Ascending aorta (tissue), 2 donors: Measurements from ENCODE around the gene CDH23. TPM values are rescaled to one million over a fixed set of nuclear protein-coding genes. Genes with fewer than 3 reads are reported as not detected.

Source experiments
- DNase-seq, 2 donors: peaks; one replicate each; pipeline ENCODE4 v3.0.0-alpha.2; 2019; ENCODE audit warnings: low spot score in 2 of 2
- H3K27ac ChIP-seq, 2 donors: fragments of 200-600 bp; sonication (generic); one replicate each; pipeline ENCODE4 v1.5.1; 2016 to 2017; ENCODE audit warnings: mild to moderate bottlenecking in 1 of 2
- H3K27me3 ChIP-seq: fragments of 200-600 bp; sonication (generic); one replicate; pipeline ENCODE4 v1.5.1; 2017
- H3K36me3 ChIP-seq, 2 donors: fragments of 200-600 bp; sonication (generic); one replicate each; pipeline ENCODE4 v1.5.1; 2016
- H3K4me1 ChIP-seq, 2 donors: fragments of 200-600 bp; sonication (generic); one replicate each; pipeline ENCODE4 v1.5.1; 2016 to 2017; ENCODE audit warnings: mild to moderate bottlenecking in 1 of 2
- H3K4me3 ChIP-seq, 2 donors: fragments of 200-600 bp; sonication (generic); one replicate each; pipeline ENCODE4 v1.5.1; 2016 to 2017; ENCODE audit warnings: mild to moderate bottlenecking in 1 of 2
- H3K9me3 ChIP-seq, 2 donors: fragments of 200-600 bp; sonication (generic); one replicate each; pipeline ENCODE4 v1.5.1; 2016
- intact Hi-C: fragments of 100-400 bp; cut with DNase I; formaldehyde crosslinking; loops from one replicate; pipeline ENCODE4 v1.15.1; 2023
- total RNA-seq: library from RNA; depleted of rRNA; stranded (reverse); fragments of >200 nt; gene quantifications from one replicate; pipeline ENCODE4 v1.1.0, GENCODE V29; 2016
- TF ChIP-seq, protein P1 (sequence below), 3 experiments: fragments of 200-600 bp in 2 of 3; fragments of 450-650 bp in 1 of 3; sonication (generic) in 2 of 3; IDR thresholded peaks; one replicate each; pipeline ENCODE4 v1.5.1; 2016 to 2019; ENCODE audit warnings: antibody characterized with exemption in 3 of 3, mild to moderate bottlenecking in 1 of 3, moderate library complexity in 1 of 3

CDH23 gene
- total RNA-seq, 1 donor from 2014 or later = 40.9 TPM

DNA sequence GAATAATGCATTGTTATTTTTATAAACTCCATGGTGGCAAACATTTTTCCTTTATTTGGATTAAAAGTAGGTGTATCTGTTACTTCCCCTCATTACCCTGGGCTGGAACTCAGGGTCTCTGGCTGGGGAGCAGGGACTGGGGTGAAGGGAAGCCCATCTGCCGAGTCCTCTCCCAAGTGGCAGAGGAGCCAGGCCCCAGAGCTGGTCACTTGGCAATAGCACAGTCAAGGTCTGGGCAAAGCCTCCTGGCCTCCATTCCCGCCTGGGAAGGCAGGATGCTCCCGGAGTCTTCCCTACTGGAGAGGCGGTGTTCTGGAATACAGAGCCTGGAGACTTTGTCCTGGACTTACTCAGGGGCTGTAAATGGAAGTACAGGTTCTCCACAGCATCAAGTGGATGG lies 76.2 kb downstream of the CDH23 start:
- no peaks in the 10 kb centered on the region for H3K36me3 ChIP-seq
- intact Hi-C loops = no loop called here
- H3K27ac ChIP-seq = no peak overlapping the region
- H3K9me3 ChIP-seq = no peaks in the 10 kb centered on the region
- TF ChIP-seq, protein P1, sequence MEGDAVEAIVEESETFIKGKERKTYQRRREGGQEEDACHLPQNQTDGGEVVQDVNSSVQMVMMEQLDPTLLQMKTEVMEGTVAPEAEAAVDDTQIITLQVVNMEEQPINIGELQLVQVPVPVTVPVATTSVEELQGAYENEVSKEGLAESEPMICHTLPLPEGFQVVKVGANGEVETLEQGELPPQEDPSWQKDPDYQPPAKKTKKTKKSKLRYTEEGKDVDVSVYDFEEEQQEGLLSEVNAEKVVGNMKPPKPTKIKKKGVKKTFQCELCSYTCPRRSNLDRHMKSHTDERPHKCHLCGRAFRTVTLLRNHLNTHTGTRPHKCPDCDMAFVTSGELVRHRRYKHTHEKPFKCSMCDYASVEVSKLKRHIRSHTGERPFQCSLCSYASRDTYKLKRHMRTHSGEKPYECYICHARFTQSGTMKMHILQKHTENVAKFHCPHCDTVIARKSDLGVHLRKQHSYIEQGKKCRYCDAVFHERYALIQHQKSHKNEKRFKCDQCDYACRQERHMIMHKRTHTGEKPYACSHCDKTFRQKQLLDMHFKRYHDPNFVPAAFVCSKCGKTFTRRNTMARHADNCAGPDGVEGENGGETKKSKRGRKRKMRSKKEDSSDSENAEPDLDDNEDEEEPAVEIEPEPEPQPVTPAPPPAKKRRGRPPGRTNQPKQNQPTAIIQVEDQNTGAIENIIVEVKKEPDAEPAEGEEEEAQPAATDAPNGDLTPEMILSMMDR (IDR thresholded peaks at IDR 0.05) = no peak
- H3K4me3 ChIP-seq = no peak overlapping the region
- no peaks in the 10 kb centered on the region for H3K27me3 ChIP-seq
- peaks cover 0 to 12% of the 10 kb centered on the region in 2 donors for H3K4me1 ChIP-seq
- DNase-seq = no peak

DNA sequence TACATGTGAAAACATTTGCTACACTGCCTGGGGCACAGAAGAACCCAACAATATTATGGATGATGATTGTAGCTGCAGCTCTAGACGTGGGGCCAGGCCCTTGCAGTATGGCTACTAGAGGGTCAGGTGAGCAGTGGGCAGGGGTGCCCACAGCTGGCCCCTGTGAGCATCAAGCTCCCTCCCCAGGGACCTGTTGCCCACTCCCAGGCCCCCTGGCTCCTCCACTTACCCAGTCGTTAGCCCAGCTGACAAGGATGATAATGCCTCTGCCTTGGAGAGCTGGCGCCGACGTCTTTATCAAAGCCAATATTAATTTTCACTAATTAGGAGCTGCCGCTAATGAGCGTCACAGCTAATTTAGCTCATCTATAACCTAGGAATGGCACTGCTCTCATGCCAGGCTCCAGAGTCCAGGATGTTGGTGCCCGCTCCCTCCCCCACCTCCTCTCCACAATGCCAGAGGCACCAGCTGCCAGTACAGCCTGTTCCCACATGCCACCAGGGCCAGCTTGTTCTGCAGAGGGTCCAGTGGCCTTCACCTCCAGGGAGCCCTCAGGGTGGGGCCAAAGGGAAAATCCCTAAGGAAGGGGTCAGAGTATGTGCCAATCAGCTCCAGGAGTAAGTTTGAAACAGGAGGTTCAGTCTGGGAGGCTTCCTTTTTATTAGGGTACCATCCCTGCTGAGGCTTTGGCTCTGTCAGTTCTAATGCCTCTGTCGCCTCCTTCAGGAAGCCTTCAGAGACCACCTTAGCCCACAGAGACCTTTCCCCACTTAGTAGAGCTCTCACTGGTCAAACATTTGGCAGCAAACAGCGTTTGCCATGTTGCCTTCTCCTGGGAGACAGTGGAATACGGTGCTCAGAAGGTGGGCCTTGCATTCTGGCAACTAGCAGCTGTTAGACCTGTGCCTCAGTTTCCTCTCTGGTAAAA lies 77.2 kb downstream of the CDH23 start:
- no peaks in the 10 kb centered on the region for H3K27me3 ChIP-seq
- peaks cover 0 to 12% of the 10 kb centered on the region in 2 donors for H3K4me1 ChIP-seq
- no peaks in the 10 kb centered on the region for H3K9me3 ChIP-seq
- no peak overlapping the region for H3K27ac ChIP-seq
- TF ChIP-seq, protein P1 (IDR thresholded peaks at IDR 0.05) = no peak
- no peak for DNase-seq
- no peak overlapping the region for H3K4me3 ChIP-seq
- no peaks in the 10 kb centered on the region for H3K36me3 ChIP-seq
- intact Hi-C loops = no loop called here

DNA sequence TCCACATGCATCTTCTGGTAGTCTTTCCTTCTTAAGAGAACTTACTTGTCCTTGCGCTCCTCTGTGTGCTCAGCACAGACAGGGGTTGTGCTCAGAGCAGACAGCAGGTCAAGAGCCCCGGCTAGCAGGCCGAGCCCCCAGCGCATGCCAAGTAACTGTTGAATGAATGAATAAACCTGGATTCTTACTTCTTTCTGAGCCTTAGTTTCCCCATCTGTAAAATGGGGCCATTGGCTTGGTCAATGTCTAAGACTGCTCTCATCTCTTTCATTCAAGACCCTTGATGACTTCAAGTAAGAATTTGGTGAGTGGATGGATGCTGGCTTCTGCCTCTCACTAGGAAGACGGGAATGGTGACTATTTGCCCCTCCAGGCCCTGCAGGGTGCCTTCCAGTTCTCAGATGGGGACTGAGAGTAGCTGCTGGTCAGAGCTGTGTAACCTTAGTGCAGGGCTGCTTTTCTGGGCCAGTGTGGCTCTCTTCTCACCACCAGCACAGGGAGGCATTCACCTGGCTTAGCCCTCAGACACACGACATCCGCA lies 78.1 kb downstream of the CDH23 start:
- Histone ChIP-seq H3K27me3 (no peaks in the 10 kb centered on the region), H3K36me3 (no peaks in the 10 kb centered on the region), H3K4me1 (peaks cover 0 to 12% of the 10 kb centered on the region in 2 donors), H3K4me3 (no peak overlapping the region), H3K9me3 (no peaks in the 10 kb centered on the region), H3K27ac (no peak overlapping the region)
- intact Hi-C loops = no loop called here
- TF ChIP-seq, protein P1 (IDR thresholded peaks at IDR 0.05) = no peak
- DNase-seq = no peak

DNA sequence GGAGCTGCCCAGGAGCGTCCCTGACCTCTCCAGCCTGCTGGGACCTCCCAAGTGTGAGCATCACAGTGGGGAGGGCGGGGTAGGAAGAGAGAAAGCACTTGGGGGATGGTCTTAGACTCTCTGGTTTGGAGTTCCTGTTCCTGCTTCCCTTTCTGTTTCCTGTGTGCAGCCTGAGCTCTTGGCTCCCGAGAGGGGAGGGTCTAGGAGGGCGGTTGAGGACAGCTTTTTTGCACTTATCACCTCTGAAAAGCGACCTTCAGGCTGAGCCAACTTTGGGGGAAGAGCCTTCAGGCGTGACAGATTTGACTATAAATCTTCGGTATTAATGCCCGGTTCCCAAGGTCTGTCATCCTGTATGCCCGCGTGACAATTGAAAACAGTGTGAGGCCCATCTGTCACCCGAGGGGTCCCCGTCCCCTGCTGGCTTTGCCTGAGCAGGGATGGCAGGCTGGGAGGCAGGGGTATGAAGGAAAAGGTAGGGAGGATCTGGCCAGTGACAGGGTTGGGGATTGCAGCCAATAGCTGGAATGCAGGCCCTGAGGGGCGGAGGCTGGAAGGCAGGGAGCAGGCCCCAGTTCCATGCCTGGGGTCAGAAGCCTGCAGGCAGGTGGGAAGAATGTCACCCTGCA lies 78.6 kb downstream of the CDH23 start:
- no peaks in the 10 kb centered on the region for H3K9me3 ChIP-seq
- peaks cover 0 to 12% of the 10 kb centered on the region in 2 donors for H3K4me1 ChIP-seq
- TF ChIP-seq, protein P1 (IDR thresholded peaks at IDR 0.05) = no peak
- H3K27ac ChIP-seq = no peak overlapping the region
- no peak overlapping the region for H3K4me3 ChIP-seq
- no peaks in the 10 kb centered on the region for H3K36me3 ChIP-seq
- DNase-seq = no peak
- no peaks in the 10 kb centered on the region for H3K27me3 ChIP-seq
- intact Hi-C loops = no loop called here

DNA sequence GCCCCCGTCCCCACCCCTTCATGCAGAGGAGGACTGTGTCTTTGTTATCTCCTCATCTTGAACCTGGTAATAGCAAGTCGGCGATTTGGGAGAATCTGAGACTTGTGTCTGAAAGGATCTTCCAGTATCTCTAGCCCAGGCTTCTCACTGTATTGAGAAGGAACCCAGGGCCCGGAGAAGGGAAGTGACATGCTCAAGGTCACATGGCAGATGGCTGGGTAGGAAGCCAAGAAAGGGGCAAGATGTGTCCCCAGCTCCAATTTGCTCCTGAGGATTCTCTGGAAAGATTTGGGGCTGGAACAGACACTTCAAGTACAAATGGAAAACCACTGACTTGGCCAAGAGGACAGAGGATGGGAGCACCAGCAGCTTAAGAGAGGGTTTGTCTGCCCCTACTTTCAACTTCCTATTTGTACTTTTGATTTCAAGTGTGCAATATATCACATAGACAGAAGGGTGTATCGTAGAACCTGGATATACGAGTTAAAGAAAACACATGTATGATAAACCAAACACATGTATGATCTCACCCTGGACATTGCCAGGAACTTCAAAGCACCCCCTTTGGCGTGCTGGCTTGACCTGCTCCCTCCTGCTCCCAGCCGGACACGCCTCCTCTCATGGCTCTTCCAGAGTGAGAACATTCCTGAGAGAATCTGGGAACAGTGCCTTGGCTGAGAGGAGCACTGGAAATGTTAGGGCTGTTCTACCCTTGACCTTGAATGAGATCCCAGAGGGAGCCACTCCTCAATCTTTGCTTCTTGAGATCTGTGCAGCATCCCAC lies 79.7 kb downstream of the CDH23 start:
- intact Hi-C loops = no loop called here
- Histone ChIP-seq H3K9me3 (no peaks in the 10 kb centered on the region), H3K27ac (no peak overlapping the region), H3K36me3 (no peaks in the 10 kb centered on the region), H3K4me3 (no peak overlapping the region), H3K27me3 (no peaks in the 10 kb centered on the region), H3K4me1 (peaks cover 0 to 12% of the 10 kb centered on the region in 2 donors)
- DNase-seq = no peak
- TF ChIP-seq, protein P1 (IDR thresholded peaks at IDR 0.05) = no peak
